ENCODE measurements around the gene ACR.
"Not testable (repeated sequence)": the region's sequence is repeated elsewhere in the genome, so short reads cannot be mapped to it uniquely, and the experiment has no call there.

The ACR gene

DNA sequence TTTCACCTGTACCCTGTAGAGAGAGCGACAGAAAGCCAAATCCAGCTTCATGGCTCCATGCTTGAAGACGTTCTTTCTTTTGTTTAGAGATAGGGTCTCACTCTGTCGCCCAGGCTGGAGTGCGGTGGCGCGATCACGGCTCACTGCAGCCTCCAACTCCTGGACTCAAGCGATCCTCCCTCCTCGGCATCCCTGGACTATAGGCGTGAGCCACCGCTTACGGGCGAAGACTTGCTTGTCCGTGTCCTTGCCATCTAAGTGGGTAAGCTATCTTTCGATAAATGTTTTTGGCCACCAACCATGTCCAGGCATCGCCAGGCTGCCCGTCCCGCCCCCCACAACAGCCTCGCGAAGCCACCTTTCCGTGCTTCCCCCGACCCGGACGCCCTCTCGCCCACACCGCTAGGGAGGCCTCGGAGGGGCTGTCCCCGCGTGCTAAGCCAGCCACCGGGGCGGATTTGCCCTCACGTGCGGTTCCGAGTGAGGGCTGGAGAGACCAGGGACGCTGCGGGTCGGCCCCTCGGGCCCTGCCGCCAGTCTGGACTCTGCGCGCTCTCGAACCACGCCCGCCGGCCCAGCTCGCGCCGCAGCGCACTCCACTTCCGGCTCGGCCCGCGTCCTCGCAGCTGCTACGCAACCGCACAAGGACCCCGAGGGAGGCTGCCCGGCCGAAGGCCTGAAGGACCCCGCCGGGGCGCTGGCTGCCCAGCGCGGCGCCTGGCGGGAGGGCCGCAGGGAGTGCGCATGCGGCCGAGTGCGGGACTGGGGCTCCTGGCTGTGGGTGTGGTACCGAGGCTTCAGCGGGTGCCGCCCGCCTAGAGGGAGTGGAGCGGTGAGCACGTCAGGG is 45.3 kb downstream of the ACR start, which contains the start of gene RABL2B:
TSS of gene RABL2B (minus strand) at position 604 of the 847 bp plus-strand sequence. CDS start 1,342 bp downstream, outside the sequence.
- peak; percentile 86 for DNase-seq

DNA sequence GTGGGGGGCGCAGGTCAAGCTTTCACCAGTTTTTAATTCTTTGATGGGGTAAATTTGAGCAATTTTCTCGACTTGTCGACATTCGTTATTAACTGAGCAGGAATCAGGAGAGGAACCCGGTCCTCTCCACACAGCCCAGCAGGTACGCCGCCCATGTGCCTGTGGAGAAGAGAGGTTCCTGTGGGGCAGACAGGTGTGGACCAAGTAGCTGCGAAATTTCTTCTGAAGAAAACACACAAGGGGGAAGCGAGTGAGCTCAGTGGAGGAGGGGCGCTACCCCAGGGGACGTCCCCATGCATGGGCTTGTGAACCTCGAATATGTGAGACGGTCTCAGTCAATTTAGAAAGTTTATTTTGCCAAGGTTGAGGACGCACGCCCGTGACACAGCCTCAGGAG is 45.9 kb downstream of the ACR start:
- not testable (repeated sequence) for DNase-seq

- not testable (repeated sequence) for DNase-seq
Measured at GRCh38 chr22:50785289-50785688, 47.3 kb downstream of the ACR start.

DNA sequence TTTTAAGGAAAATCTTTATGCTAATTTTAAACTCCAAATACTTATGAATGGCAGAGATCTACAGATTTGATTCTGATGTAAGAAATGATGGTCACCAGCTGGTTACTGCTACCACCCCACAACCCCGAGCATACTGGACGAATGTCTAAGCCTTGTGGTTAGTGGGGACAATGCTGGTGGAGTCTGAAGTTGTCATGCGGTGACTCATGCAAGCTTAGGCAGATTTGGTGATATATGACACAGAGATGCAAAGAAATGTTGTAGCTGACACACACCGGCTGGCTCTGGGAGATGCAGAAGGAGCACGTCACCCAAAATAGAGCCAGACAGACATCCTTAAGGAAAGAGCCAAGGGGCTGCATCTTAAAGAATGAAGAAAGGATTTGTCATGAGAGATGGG is 48.9 kb downstream of the ACR start:
- DNase-seq: not testable (repeated sequence)
